SU-DHL-6 (cell line): Measurements from ENCODE around the gene GNAO1.

ENCODE experiments used
- H2AFZ ChIP-seq: fragments of 200-600 bp; sonication (generic); 2 replicates; pipeline ENCODE4 v1.6.1; 2014; ENCODE audit warnings: low read depth, mild to moderate bottlenecking, moderate library complexity, mixed read lengths, antibody characterized with exemption, low read length; ENCODE audit not compliant: severe bottlenecking
- H3F3A ChIP-seq: fragments of 200-600 bp; shearing (Covaris generic); 2 replicates; pipeline ENCODE4 v1.6.0; 2016; ENCODE audit warnings: antibody characterized with exemption, mild to moderate bottlenecking; ENCODE audit not compliant: insufficient read depth
- H3K27ac ChIP-seq: fragments of 200-600 bp; sonication (generic); 2 replicates; pipeline ENCODE4 v1.5.1; 2016; ENCODE audit warnings: low read depth, mild to moderate bottlenecking, low read length, moderate library complexity, mixed read lengths
- H3K27me3 ChIP-seq: fragments of 200-600 bp; sonication (generic), shearing (Covaris generic); 2 replicates; pipeline ENCODE4 v1.6.0; 2014; ENCODE audit warnings: mild to moderate bottlenecking, low read length
- H3K36me3 ChIP-seq: fragments of 200-600 bp; sonication (generic); 2 replicates; pipeline ENCODE4 v1.6.1; 2014; ENCODE audit warnings: mild to moderate bottlenecking, low read length, mixed read lengths
- H3K4me2 ChIP-seq: fragments of 300-600, 200-600 bp; shearing (Covaris generic), sonication (generic); 2 replicates; pipeline ENCODE4 v1.6.0; 2014; ENCODE audit warnings: low read length, low read depth, mild to moderate bottlenecking; ENCODE audit not compliant: poor library complexity, severe bottlenecking
- H3K4me3 ChIP-seq: fragments of 200-600 bp; sonication (generic); 2 replicates; pipeline ENCODE4 v1.5.1; 2014; ENCODE audit warnings: antibody characterized with exemption, low read length, mild to moderate bottlenecking, mixed read lengths; ENCODE audit not compliant: insufficient read depth, poor library complexity, severe bottlenecking
- H3K79me2 ChIP-seq: fragments of 200-600 bp; sonication (generic); 2 replicates; pipeline ENCODE4 v1.6.1; 2014; ENCODE audit warnings: mild to moderate bottlenecking, low read length, moderate library complexity; ENCODE audit not compliant: insufficient read depth
- H3K9ac ChIP-seq: fragments of 200-600 bp; sonication (generic); 2 replicates; pipeline ENCODE4 v1.7.0; 2014; ENCODE audit warnings: mild to moderate bottlenecking, low read length
- H3K9me2 ChIP-seq: fragments of 200-600 bp; sonication (generic); replicated peaks from 2 replicates; pipeline ENCODE4 v1.6.1; 2014; ENCODE audit warnings: low read length; ENCODE audit not compliant: insufficient read depth
- H3K9me3 ChIP-seq: fragments of 200-600 bp; sonication (generic); 2 replicates; pipeline ENCODE4 v1.6.1; 2014; ENCODE audit warnings: low read length, mixed read lengths; ENCODE audit not compliant: insufficient read depth
- H4K20me1 ChIP-seq: fragments of 200-600 bp; sonication (generic); 2 replicates; pipeline ENCODE4 v1.6.1; 2014; ENCODE audit warnings: low read depth, mild to moderate bottlenecking, antibody characterized with exemption, low read length, moderate library complexity, mixed read lengths
- CTCF ChIP-seq: fragments of 200-600 bp; sonication (generic); IDR thresholded peaks from one replicate; pipeline ENCODE4 v1.5.1; 2017; ENCODE audit warnings: antibody characterized with exemption, mild to moderate bottlenecking, low read length, moderate library complexity; ENCODE audit not compliant: insufficient read depth, poor library complexity, severe bottlenecking
- EZH2phosphoT487 ChIP-seq: fragments of 200-600 bp; sonication (generic), shearing (Covaris generic); conservative IDR thresholded peaks from 2 replicates; pipeline ENCODE4 v1.6.1; 2018; ENCODE audit warnings: mild to moderate bottlenecking, antibody characterized with exemption, low read length, moderate library complexity, mixed read lengths

GNAO1 gene

GRCh38 chr16:56352351-56353053 lies 161.2 kb downstream of the GNAO1 start:
- Histone ChIP-seq H3F3A (no peaks in the 10 kb centered on the region), H4K20me1 (no peaks in the 10 kb centered on the region), H3K9me2 (no peaks in the 10 kb centered on the region), H3K4me2 (no peak overlapping the region), H3K9ac (no peak overlapping the region), H3K27ac (no peak overlapping the region), H3K79me2 (no peaks in the 10 kb centered on the region), H3K4me3 (no peak overlapping the region), H2AFZ (no peak overlapping the region), H3K9me3 (no peaks in the 10 kb centered on the region), H3K36me3 (no peaks in the 10 kb centered on the region), H3K27me3 (no peaks in the 10 kb centered on the region)
- TF ChIP-seq CTCF (no peak), EZH2phosphoT487 (no peak)

GRCh38 chr16:56353054-56353921 lies 162.0 kb downstream of the GNAO1 start:
- TF ChIP-seq EZH2phosphoT487 (no peak), CTCF (no peak)
- Histone ChIP-seq H3K79me2 (no peaks in the 10 kb centered on the region), H3K9ac (no peak overlapping the region), H2AFZ (no peak overlapping the region), H3K27me3 (no peaks in the 10 kb centered on the region), H3F3A (no peaks in the 10 kb centered on the region), H4K20me1 (no peaks in the 10 kb centered on the region), H3K9me3 (no peaks in the 10 kb centered on the region), H3K9me2 (no peaks in the 10 kb centered on the region), H3K4me2 (no peak overlapping the region), H3K4me3 (no peak overlapping the region), H3K27ac (no peak overlapping the region), H3K36me3 (no peaks in the 10 kb centered on the region)

- Histone ChIP-seq H3K9ac (no peak overlapping the region), H3K9me2 (no peaks in the 10 kb centered on the region)
Observed at GRCh38 chr16:56354016-56354415, 162.7 kb downstream of the GNAO1 start.

More at GRCh38 chr16:56354016-56354415, 162.7 kb downstream of the GNAO1 start:
- Histone ChIP-seq H3F3A (no peaks in the 10 kb centered on the region; the same call in 1 of the 2 replicates), H4K20me1 (no peaks in the 10 kb centered on the region), H2AFZ (no peak overlapping the region), H3K27me3 (no peaks in the 10 kb centered on the region), H3K36me3 (no peaks in the 10 kb centered on the region), H3K9me3 (no peaks in the 10 kb centered on the region), H3K4me2 (no peak overlapping the region), H3K79me2 (no peaks in the 10 kb centered on the region), H3K4me3 (no peak overlapping the region), H3K27ac (no peak overlapping the region)
- TF ChIP-seq CTCF (no peak), EZH2phosphoT487 (no peak)
